Measurements from ENCODE around the gene SCGB1C2.
"Not testable (repeated sequence)": the region's sequence is repeated elsewhere in the genome, so short reads cannot be mapped to it uniquely, and the experiment has no call there.

Gene SCGB1C2

DNA sequence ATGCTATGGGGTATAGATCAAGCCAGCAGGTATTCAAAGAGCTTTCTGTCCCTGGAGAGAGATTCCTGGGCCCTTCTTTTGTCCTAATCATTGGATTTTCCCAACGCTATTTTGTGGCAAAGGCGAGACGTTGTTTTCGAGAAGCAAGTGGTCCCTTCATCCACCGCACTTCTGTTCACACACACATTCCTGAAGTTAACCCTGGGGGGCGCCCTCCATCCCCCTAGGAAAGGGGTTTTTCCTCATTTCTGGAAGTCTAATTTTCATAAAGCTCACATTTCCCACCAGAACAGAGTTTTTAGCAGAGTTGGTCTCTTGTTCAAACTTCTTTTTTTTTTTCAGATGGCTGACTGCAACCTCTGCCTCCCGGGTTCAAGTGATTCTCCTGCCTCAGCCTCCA lies 11.9 kb downstream of the SCGB1C2 start:
- DNase-seq: no peak

- DNase-seq: no peak
Measured at GRCh38 chr17:149897-150584, 12.7 kb downstream of the SCGB1C2 start.

- no peak for DNase-seq
Measured at GRCh38 chr17:151004-151403, 13.6 kb downstream of the SCGB1C2 start.

GRCh38 chr17:151886-152859 lies 14.8 kb downstream of the SCGB1C2 start:
- no peak for DNase-seq

DNA sequence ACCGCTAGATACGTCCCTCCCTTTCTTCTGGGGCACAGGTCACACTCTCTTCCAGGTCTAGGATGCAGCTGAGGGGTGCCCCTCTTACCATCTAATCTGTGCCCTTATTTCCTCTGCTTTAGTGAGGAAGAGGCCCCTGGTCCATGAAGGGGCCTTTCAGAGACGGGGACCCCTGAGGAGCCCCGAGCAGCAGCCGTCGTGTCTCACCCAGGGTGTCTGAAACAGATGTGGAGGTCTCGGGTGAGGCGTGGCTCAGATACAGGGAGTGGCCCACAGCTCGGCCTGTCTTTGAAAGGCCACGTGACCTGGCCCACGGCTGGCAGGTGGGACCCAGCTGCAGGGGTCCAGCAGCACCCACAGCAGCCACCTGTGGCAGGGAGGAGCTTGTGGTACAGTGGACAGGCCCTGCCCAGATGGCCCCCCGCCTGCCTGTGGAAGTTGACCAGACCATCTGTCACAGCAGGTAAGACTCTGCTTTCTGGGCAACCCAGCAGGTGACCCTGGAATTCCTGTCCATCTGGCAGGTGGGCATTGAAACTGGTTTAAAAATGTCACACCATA lies 15.6 kb downstream of the SCGB1C2 start:
- no peak for DNase-seq

GRCh38 chr17:153851-154250 lies 16.5 kb downstream of the SCGB1C2 start:
- DNase-seq: no peak

DNA sequence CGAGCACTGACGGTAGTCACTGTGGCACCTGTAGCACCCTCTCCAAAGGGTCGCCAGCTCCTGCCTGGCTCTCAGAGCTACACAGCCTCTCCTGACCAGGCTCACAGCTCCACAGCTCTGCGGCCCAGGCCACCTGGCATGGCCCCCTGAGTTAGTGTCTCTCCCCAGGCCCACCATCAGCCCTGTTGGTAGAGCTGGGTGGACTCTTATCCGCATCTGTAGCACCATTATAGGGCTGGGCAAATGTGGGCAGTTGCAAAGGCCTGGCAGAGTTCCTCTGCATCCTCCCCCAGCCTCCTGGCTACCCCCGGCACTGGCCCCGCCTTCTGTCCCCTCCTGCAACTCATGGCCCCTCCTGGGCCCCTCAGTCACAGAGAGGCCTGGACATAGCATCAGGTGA lies 18.2 kb downstream of the SCGB1C2 start:
- DNase-seq: no peak

- DNase-seq: no peak
Measured at GRCh38 chr17:156094-156621, 18.8 kb downstream of the SCGB1C2 start.

GRCh38 chr17:156946-157345 lies 19.6 kb downstream of the SCGB1C2 start:
- DNase-seq: no peak

GRCh38 chr17:157901-158300 lies 20.5 kb downstream of the SCGB1C2 start:
- DNase-seq: no peak

GRCh38 chr17:158379-158778 lies 21.0 kb downstream of the SCGB1C2 start:
- DNase-seq: no peak

GRCh38 chr17:159609-160008 lies 22.2 kb downstream of the SCGB1C2 start:
- DNase-seq: no peak

DNA sequence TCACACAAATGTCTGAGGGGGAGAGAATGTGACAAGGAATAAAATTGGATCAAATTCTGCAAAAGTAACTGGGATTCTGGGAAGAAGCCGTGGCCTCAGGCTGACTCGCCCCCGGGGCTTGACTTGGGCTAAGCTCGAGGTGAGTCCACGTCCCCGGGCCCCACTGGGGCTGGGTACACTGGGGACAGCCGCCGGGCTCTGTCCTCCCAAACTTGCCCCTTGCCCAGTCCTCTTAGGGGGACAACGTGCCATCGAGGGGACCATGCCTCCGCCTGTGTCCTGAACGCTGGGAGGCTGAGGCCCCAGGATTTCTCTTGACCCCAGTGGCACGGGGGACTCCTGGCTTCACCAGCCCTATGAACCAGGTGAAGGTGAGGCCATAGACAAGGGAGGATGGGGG lies 23.0 kb downstream of the SCGB1C2 start:
- no peak for DNase-seq

DNA sequence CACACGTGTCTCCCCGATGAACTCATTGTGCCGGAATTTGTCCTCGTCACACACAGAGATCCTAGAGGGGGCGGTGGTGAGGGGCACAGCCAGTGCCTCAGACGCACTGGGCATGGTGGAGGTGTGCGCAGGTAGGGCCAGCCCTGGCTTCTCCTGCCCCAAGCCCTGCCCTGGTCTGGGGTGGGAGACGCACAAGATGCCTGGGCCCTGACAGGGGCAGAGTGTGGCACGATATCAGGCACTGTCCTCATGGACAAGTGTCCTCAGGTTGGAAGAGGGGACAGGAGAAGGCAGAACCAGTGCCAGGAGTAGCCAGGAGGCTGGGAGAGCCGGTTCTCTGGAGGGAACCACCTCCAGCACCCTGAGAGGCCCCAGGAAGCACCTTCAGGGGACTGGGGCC lies 24.1 kb downstream of the SCGB1C2 start:
- DNase-seq: no peak

DNA sequence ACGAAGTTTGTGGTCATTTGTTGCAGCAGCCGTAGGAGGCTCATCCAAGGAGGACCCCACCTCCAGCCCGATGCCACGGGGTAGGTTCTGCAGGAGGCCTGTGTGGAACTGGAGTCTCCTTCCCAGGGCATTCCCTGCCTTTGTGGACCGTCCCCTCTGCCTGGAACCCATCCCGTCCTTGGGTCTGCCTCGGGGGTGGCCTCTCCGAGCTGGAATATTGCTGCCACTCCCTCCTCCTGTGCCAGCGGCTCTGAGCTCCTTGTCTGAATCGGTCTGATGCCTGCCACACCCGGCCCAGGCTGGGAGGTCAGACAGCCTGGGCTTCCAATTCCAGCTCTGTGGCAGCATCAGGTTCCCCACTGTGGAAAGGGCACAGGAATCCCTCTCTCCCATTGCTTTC lies 25.3 kb downstream of the SCGB1C2 start:
- DNase-seq: no peak

DNA sequence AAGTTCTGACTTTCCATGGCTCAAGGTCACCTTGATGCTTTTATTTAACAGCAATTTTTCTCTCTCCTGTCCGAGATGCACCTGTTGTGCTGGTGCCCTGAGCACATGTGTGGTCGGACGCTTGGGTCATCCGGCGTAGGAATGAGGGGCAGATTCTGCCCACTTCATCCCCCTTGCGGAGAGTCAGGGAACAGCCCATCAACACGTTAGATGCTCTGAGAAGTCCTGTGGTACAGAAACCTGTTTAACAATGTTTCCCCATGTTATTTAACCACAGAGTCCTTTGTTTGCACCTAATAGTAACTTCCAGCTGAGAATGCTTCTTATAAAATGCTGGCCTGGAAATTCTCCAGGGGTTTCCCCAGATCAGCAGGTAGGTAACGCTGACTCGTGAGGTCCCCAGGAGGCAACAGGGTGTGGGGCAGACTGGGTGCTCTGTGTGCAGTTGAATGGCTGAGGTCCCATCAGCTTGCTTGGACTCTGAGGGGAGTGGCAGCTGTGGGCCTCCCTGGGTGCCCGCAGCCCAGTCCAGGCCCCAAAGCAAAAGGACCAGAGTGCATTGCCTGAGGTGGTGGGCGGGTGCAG lies 26.2 kb downstream of the SCGB1C2 start:
- DNase-seq: no peak

GRCh38 chr17:164303-165235 lies 27.2 kb downstream of the SCGB1C2 start:
- no peak for DNase-seq

- no peak for DNase-seq
Measured at GRCh38 chr17:165939-166338, 28.6 kb downstream of the SCGB1C2 start.

GRCh38 chr17:168614-169013 lies 31.2 kb downstream of the SCGB1C2 start:
- DNase-seq: not testable (repeated sequence)

DNA sequence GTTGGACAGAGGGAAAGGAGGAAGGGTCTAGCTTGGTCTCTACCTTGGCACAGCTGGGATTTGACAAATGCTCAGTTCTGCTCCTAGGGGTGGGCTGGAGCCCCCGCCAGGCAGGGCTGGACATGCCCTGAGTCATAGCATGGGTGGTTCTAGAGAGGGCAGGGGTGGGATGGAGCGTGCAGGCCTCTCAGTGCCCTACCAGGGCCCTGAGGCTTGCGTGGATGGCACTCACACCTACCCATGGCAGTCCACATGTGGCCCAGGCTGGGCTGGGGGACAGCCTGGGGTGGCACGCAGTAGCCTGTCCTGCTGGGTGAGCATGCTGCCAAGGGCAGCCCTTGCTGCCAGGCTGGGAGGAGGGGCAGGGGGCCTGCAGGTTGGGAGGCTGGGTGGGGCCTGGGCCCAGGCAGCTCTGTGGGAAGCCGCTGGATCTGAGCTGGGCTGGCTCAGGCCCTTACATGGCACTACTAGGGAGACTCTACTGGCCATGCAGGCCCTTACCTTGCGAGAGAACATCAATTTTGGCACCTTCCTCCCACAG lies 32.8 kb downstream of the SCGB1C2 start:
- DNase-seq: no peak

- no peak for DNase-seq
Measured at GRCh38 chr17:171871-172270, 34.5 kb downstream of the SCGB1C2 start.

DNA sequence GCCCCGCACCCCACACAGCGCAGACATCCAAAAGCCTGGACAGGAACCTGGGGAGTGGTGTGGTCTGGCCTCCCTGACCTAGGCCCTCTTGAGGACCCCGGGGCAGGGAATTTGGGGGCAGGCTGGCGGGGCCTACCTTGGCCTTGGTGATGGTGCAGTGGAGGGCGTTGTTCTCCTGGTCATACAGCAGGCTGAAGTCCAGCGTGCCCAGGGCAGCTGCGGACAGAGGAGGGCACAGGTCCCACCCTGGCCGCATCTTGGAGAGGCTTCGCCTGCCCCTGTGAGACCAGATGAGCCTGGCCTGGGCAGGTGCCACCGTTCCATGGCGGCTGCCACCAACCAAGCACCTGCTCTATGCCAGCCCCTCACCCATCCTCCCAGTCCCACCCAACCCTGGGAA lies 35.0 kb downstream of the SCGB1C2 start:
- no peak for DNase-seq
